ENCODE measurements around the gene C22orf23.

Gene C22orf23

DNA sequence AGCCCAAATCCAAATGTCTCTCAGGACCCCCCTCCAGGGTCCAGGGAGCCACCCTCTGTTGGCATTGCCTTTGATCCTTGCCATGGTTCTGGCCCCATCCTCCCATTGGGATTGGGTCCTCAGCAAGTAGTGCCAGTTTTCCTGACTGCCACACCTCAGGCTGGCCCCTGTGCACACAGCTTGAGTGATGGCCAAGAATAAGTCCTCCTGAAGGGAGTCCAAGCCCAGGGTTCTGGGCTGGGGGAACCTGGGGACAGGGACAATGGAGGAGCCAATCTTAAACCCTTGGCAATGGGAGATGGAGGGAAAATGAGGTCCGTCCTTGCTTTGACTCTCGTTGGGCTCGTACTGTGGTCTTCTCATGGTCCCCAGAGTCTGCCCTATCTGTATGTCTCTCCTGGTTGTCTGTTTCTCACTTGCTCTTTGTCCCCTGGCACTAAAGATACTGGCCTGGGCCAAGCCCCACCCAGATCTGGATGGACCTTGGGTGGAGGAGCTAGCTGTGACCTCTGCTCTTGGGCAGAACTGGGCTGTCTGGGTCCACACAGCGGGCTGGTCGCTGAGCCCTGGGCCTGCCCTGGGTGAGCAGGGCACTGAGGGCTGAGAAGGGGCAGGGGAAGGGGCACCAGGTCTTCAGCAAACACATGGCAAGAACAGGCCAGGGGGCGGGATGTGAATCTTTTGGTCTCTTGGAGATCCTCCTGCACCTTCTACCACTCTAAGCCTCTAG lies 28.0 kb upstream of the C22orf23 start:
- TF ChIP-seq HOXA7 (CRISPR knock-in tag; IDR thresholded peaks at IDR 0.05; ENCODE audit: borderline replicate concordance) = no peak
- TF ChIP-seq ZNF292 (tag by site-specific recombination; IDR thresholded peaks at IDR 0.05; ENCODE audit: borderline replicate concordance, low read depth) = no peak
- no peak for TF ChIP-seq ZNF404 (tag by site-specific recombination; IDR thresholded peaks at IDR 0.05)
- no peak for TF ChIP-seq MEIS1 (CRISPR knock-in tag; IDR thresholded peaks at IDR 0.05; ENCODE audit: borderline replicate concordance)
- no peak for TF ChIP-seq ZNF654 (tag by site-specific recombination; IDR thresholded peaks at IDR 0.05; ENCODE audit: low read depth)
- no peak for TF ChIP-seq ZNF777 (tag by site-specific recombination; IDR thresholded peaks at IDR 0.05; ENCODE audit: borderline replicate concordance)
- TF ChIP-seq ZNF664 (tag by site-specific recombination; IDR thresholded peaks at IDR 0.05) = no peak
- no peak for TF ChIP-seq ZBTB20 (tag by site-specific recombination; IDR thresholded peaks at IDR 0.05)
- TF ChIP-seq, protein P1, sequence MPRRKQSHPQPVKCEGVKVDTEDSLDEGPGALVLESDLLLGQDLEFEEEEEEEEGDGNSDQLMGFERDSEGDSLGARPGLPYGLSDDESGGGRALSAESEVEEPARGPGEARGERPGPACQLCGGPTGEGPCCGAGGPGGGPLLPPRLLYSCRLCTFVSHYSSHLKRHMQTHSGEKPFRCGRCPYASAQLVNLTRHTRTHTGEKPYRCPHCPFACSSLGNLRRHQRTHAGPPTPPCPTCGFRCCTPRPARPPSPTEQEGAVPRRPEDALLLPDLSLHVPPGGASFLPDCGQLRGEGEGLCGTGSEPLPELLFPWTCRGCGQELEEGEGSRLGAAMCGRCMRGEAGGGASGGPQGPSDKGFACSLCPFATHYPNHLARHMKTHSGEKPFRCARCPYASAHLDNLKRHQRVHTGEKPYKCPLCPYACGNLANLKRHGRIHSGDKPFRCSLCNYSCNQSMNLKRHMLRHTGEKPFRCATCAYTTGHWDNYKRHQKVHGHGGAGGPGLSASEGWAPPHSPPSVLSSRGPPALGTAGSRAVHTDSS (tag by site-specific recombination; IDR thresholded peaks at IDR 0.05) = no peak
- no peak for TF ChIP-seq ZFP3 (tag by site-specific recombination; IDR thresholded peaks at IDR 0.05; ENCODE audit: low read depth)
- TF ChIP-seq, protein P2, sequence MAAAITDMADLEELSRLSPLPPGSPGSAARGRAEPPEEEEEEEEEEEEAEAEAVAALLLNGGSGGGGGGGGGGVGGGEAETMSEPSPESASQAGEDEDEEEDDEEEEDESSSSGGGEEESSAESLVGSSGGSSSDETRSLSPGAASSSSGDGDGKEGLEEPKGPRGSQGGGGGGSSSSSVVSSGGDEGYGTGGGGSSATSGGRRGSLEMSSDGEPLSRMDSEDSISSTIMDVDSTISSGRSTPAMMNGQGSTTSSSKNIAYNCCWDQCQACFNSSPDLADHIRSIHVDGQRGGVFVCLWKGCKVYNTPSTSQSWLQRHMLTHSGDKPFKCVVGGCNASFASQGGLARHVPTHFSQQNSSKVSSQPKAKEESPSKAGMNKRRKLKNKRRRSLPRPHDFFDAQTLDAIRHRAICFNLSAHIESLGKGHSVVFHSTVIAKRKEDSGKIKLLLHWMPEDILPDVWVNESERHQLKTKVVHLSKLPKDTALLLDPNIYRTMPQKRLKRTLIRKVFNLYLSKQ (tag by site-specific recombination; IDR thresholded peaks at IDR 0.05; ENCODE audit: borderline replicate concordance) = no peak
- TF ChIP-seq HOXC10 (CRISPR knock-in tag; IDR thresholded peaks at IDR 0.05) = no peak
- TF ChIP-seq, protein P3, sequence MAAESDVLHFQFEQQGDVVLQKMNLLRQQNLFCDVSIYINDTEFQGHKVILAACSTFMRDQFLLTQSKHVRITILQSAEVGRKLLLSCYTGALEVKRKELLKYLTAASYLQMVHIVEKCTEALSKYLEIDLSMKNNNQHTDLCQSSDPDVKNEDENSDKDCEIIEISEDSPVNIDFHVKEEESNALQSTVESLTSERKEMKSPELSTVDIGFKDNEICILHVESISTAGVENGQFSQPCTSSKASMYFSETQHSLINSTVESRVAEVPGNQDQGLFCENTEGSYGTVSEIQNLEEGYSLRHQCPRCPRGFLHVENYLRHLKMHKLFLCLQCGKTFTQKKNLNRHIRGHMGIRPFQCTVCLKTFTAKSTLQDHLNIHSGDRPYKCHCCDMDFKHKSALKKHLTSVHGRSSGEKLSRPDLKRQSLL (tag by site-specific recombination; IDR thresholded peaks at IDR 0.05) = no peak
- TF ChIP-seq ZNF423 (tag by site-specific recombination; IDR thresholded peaks at IDR 0.05) = no peak
- no peak for TF ChIP-seq ZNF529 (tag by site-specific recombination; IDR thresholded peaks at IDR 0.05; ENCODE audit: insufficient replicate concordance)
- no peak for TF ChIP-seq SCRT2 (tag by site-specific recombination; IDR thresholded peaks at IDR 0.05)
- TF ChIP-seq, protein P4, sequence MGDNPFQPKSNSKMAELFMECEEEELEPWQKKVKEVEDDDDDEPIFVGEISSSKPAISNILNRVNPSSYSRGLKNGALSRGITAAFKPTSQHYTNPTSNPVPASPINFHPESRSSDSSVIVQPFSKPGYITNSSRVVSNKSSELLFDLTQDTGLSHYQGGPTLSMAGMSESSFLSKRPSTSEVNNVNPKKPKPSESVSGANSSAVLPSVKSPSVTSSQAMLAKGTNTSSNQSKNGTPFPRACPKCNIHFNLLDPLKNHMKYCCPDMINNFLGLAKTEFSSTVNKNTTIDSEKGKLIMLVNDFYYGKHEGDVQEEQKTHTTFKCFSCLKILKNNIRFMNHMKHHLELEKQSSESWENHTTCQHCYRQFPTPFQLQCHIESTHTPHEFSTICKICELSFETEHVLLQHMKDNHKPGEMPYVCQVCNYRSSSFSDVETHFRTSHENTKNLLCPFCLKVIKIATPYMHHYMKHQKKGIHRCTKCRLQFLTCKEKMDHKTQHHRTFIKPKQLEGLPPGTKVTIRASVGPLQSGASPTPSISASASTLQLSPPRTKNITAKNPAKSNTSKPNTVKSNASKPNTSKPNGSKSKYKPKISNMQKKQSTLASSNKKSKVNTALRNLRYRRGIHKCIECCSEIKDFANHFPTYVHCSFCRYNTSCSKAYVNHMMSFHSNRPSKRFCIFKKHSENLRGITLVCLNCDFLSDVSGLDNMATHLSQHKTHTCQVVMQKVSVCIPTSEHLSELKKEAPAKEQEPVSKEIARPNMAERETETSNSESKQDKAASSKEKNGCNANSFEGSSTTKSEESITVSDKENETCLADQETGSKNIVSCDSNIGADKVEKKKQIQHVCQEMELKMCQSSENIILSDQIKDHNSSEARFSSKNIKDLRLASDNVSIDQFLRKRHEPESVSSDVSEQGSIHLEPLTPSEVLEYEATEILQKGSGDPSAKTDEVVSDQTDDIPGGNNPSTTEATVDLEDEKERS (tag by site-specific recombination; IDR thresholded peaks at IDR 0.05) = no peak
- TF ChIP-seq ZNF239 (tag by site-specific recombination; IDR thresholded peaks at IDR 0.05) = no peak
- TF ChIP-seq ZNF501 (tag by site-specific recombination; IDR thresholded peaks at IDR 0.05) = no peak
- Histone ChIP-seq H3K4me3 (ENCODE audit: low read depth, low read length) (no peak overlapping the region), H3K4me1 (ENCODE audit: control insufficient read depth, insufficient read depth, low read length) (no peaks in the 10 kb centered on the region), H3K27ac (ENCODE audit: extremely low read depth, low read depth, low read length) (no peak overlapping the region), H3K9me3 (ENCODE audit: control insufficient read depth, insufficient read depth, low read depth, low read length) (no peaks in the 10 kb centered on the region), H3K36me3 (ENCODE audit: control insufficient read depth in 2 of 2, insufficient read depth in 1 of 2, low read length in 2 of 2) (no peaks in the 10 kb centered on the region)
- POLR2A ChIA-PET = no interaction called here
- CTCF ChIA-PET = interaction anchor here (0.7 to 4.7 kb wide), 2 partner anchors 16 to 135 kb away, joined by 3 to 22 read pairs; no protein-coding TSS in a partner anchor
